IMR-90 (cell line): ENCODE data around the gene UNC5B. TPM values are rescaled to one million over a fixed set of nuclear protein-coding genes. Genes with fewer than 3 reads are reported as not detected.

Experiments used
- ATAC-seq: fragments of 200-7000 bp; cut with Tn5 transposase; 2 replicates; pipeline ENCODE4 v1.9.1; 2020; ENCODE audit warnings: low read depth, mild to moderate bottlenecking, moderate library complexity
- BruUV-seq: library from RNA; stranded (reverse); fragments of 400-500 nt; replicated peaks from 2 replicates; lab custom pipeline; 2021; lab: Mats Ljungman, UMichigan
- CTCF ChIA-PET: fragments of 300-600 bp; formaldehyde crosslinking; extraction: SDS; loops from one replicate; lab custom pipeline; 2021; ENCODE audit warnings: antibody characterized with exemption; lab: Yijun Ruan, JAX
- POLR2A ChIA-PET: fragments of 300-600 bp; sonication (Branson Sonifier 250); formaldehyde crosslinking; loops from one replicate; lab custom pipeline; 2022; ENCODE audit warnings: antibody characterized with exemption; ENCODE audit not compliant: unreplicated experiment; lab: Charles Lee
- DNase-seq: peaks from one replicate; pipeline ENCODE4 v3.0.0; 2013
- H2AFZ ChIP-seq: replicated peaks from 2 replicates; pipeline ENCODE3; 2013; ENCODE audit warnings: low read length, mild to moderate bottlenecking; ENCODE audit not compliant: poor library complexity
- H2AK5ac ChIP-seq: 2 replicates; pipeline ENCODE4 v1.6.1; 2013; ENCODE audit warnings: low read depth, low read length, inconsistent platforms
- H2AK9ac ChIP-seq: replicated peaks from 2 replicates; pipeline ENCODE3; 2013; ENCODE audit warnings: mild to moderate bottlenecking, low read depth, low read length, moderate library complexity; ENCODE audit not compliant: poor library complexity
- H2BK120ac ChIP-seq: 2 replicates; pipeline ENCODE4 v1.6.1; 2013; ENCODE audit warnings: low read depth, low read length, inconsistent platforms
- H2BK15ac ChIP-seq: 3 replicates; pipeline ENCODE4 v1.6.1; 2013; ENCODE audit warnings: low read depth, low read length, inconsistent platforms
- H2BK20ac ChIP-seq: 2 replicates; pipeline ENCODE4 v1.6.1; 2013; ENCODE audit warnings: low read depth, mild to moderate bottlenecking, inconsistent platforms, low read length, moderate library complexity
- H2BK5ac ChIP-seq: 2 replicates; pipeline ENCODE4 v1.6.1; 2013; ENCODE audit warnings: mild to moderate bottlenecking, low read depth, low read length, inconsistent platforms; ENCODE audit not compliant: poor library complexity, severe bottlenecking
- H3K14ac ChIP-seq: replicated peaks from 2 replicates; pipeline ENCODE4 v1.6.1; 2013; ENCODE audit warnings: low read depth, low read length, inconsistent platforms
- H3K18ac ChIP-seq: 2 replicates; pipeline ENCODE4 v1.6.1; 2013; ENCODE audit warnings: low read depth, low read length, control low read depth
- H3K23ac ChIP-seq: 2 replicates; pipeline ENCODE4 v1.6.1; 2013; ENCODE audit warnings: low read depth, low read length, inconsistent platforms
- H3K27ac ChIP-seq: 2 replicates; pipeline ENCODE4 v1.5.1; 2013; ENCODE audit warnings: mild to moderate bottlenecking, control low read depth, low read length; ENCODE audit not compliant: insufficient read depth
- H3K27me3 ChIP-seq: 2 replicates; pipeline ENCODE4 v1.6.1; 2013; ENCODE audit warnings: low read length; ENCODE audit not compliant: control insufficient read depth, insufficient read depth
- H3K36me3 ChIP-seq: 2 replicates; pipeline ENCODE4 v1.6.1; 2013; ENCODE audit warnings: low read length, mixed read lengths; ENCODE audit not compliant: control insufficient read depth, insufficient read depth
- H3K4ac ChIP-seq: 2 replicates; pipeline ENCODE4 v1.6.1; 2013; ENCODE audit warnings: low read depth, low read length, inconsistent platforms
- H3K4me1 ChIP-seq: 2 replicates; pipeline ENCODE4 v1.6.1; 2013; ENCODE audit warnings: low read length, mixed read lengths; ENCODE audit not compliant: control insufficient read depth, insufficient read depth
- H3K4me2 ChIP-seq: 2 replicates; pipeline ENCODE4 v1.6.1; 2013; ENCODE audit warnings: low read depth, mild to moderate bottlenecking, control low read depth, low read length, moderate library complexity
- H3K4me3 ChIP-seq: 2 replicates; pipeline ENCODE4 v1.5.1; 2013; ENCODE audit warnings: low read depth, mild to moderate bottlenecking, control low read depth, low read length, moderate library complexity; ENCODE audit not compliant: insufficient read depth
- H3K56ac ChIP-seq: 2 replicates; pipeline ENCODE4 v1.6.1; 2013; ENCODE audit warnings: low read length, inconsistent platforms; ENCODE audit not compliant: insufficient read depth; ENCODE audit errors: extremely low read depth
- H3K79me1 ChIP-seq, 2 experiments: 2 replicates each; pipeline ENCODE4 v1.6.1; 2013; ENCODE audit warnings: low read length in 2 of 2, inconsistent platforms in 1 of 2, low read depth in 1 of 2
- H3K9ac ChIP-seq: 2 replicates; pipeline ENCODE4 v1.6.1; 2013; ENCODE audit warnings: low read depth, low read length, control low read depth
- H3K9me1 ChIP-seq: 2 replicates; pipeline ENCODE4 v1.6.1; 2013; ENCODE audit warnings: low read length, inconsistent platforms; ENCODE audit not compliant: insufficient read depth
- H3K9me3 ChIP-seq: 2 replicates; pipeline ENCODE4 v1.6.1; 2013; ENCODE audit warnings: low read length; ENCODE audit not compliant: control insufficient read depth, insufficient read depth
- H4K20me1 ChIP-seq: 2 replicates; pipeline ENCODE4 v1.6.1; 2013; ENCODE audit warnings: low read length, inconsistent platforms; ENCODE audit not compliant: insufficient read depth
- H4K5ac ChIP-seq: 2 replicates; pipeline ENCODE4 v1.6.1; 2013; ENCODE audit warnings: mild to moderate bottlenecking, low read depth, low read length, control low read depth
- H4K8ac ChIP-seq, 2 experiments: 2 replicates each; pipeline ENCODE4 v1.6.1; 2013; ENCODE audit warnings: low read depth in 2 of 2, low read length in 2 of 2, control low read depth in 1 of 2, inconsistent platforms in 1 of 2
- H4K91ac ChIP-seq: 2 replicates; pipeline ENCODE4 v1.6.1; 2013; ENCODE audit warnings: low read depth, low read length, inconsistent platforms; ENCODE audit not compliant: insufficient read depth
- ELK1 ChIP-seq: fragments of 150-350 bp; IDR thresholded peaks from 2 replicates; pipeline ENCODE4 v1.6.1; 2016; ENCODE audit warnings: low read depth, mild to moderate bottlenecking, low read length, moderate library complexity, borderline replicate concordance
- MAFK ChIP-seq: IDR thresholded peaks from 2 replicates; pipeline ENCODE4 v1.6.1; 2012; ENCODE audit warnings: low read depth, low read length, improper control_type of control experiment
- MAZ ChIP-seq: IDR thresholded peaks from 2 replicates; pipeline ENCODE4 v1.6.1; 2012; ENCODE audit warnings: low read depth, mild to moderate bottlenecking, low read length, improper control_type of control experiment, moderate library complexity, borderline replicate concordance
- POLR2A ChIP-seq: IDR thresholded peaks from 2 replicates; pipeline ENCODE4 v1.6.1; 2012; ENCODE audit warnings: mild to moderate bottlenecking, low read depth, low read length
- RAD21 ChIP-seq: IDR thresholded peaks from 2 replicates; pipeline ENCODE4 v1.6.1; 2012; ENCODE audit warnings: low read length, improper control_type of control experiment
- USF2 ChIP-seq: fragments of 150-350 bp; IDR thresholded peaks from 2 replicates; pipeline ENCODE4 v1.6.1; 2017; ENCODE audit warnings: mild to moderate bottlenecking, antibody characterized with exemption, low read length, low read depth
- WGBS, 2 experiments: methylation state at CpG; one replicate each; pipeline versions ENCODE4 v1.1.5 to v1.1.7; 2013; ENCODE audit warnings: missing lambda C conversion rate in 2 of 2; ENCODE audit not compliant: insufficient read length in 1 of 2; ENCODE audit errors: extremely low coverage in 2 of 2; 5-methylcytosine and 5-hydroxymethylcytosine counted together
- dilution Hi-C: fragments of 300-500 bp; cut with HindIII; formaldehyde crosslinking; loops from one replicate; pipeline ENCODE4 v1.14.3; 2018; ENCODE audit warnings: low sequenced_read_pairs; ENCODE audit not compliant: unreplicated experiment
- in situ Hi-C: fragments of 300-500 bp; cut with MboI; formaldehyde crosslinking; loops from 3 replicates; pipeline ENCODE4 v1.14.3; 2019; ENCODE audit warnings: low sequenced_read_pairs, inconsistent platforms, mixed read lengths
- intact Hi-C: fragments of 100-400 bp; cut with micrococcal nuclease; formaldehyde crosslinking; loops from 2 replicates; pipeline ENCODE4 v1.10.0; 2022
- polyA plus RNA-seq, 3 experiments: library from polyadenylated mRNA; depleted of rRNA; stranded (reverse); fragments of >200 nt; gene quantifications; 2 replicates each; pipeline ENCODE4 v1.2.3, GENCODE V29; 2012; ENCODE audit warnings: low replicate concordance in 1 of 3
- total RNA-seq: library from RNA; depleted of rRNA; stranded (reverse); fragments of >200 nt; gene quantifications from 2 replicates; pipeline ENCODE4 v1.2.3, GENCODE V29; 2012

UNC5B gene
- total and polyA plus RNA-seq, 2 of the 4 experiments (the other 2 are of a cell fraction), result 1.6 to 4.2 TPM

- WGBS, 2 experiments, result 89% methylated on average over 3 of the region's 7 CpGs; no CpG with 5 or more reads in 1 of the 2 experiments
- peak overlapping the region; percentile 33 for H3K4ac ChIP-seq
- H3K4me1 ChIP-seq, result peaks cover 18% of the 10 kb centered on the region
- H2AK5ac ChIP-seq, result peak overlapping the region; percentile 50; the same call in 1 of the 2 replicates
- no peak overlapping the region for H4K8ac ChIP-seq
- H4K20me1 ChIP-seq, result peaks cover 24% of the 10 kb centered on the region; the same call in 1 of the 2 replicates
- peaks cover 19% of the 10 kb centered on the region for H3K27me3 ChIP-seq
- in situ Hi-C loops (loop anchor here (5.0 kb wide), 1 partner anchor 52 kb away; no protein-coding TSS in a partner anchor), dilution Hi-C loops (no loop called here), intact Hi-C loops (loop anchor here (10.0 kb wide), 1 partner anchor 400 kb away; the partner anchor contains the start of gene SGPL1)
- H4K5ac ChIP-seq, result no peak overlapping the region
- CTCF ChIA-PET, result interaction anchor here (0.6 kb wide), 1 partner anchor 545 kb away, joined by 3 read pairs; no protein-coding TSS in a partner anchor
- H2BK5ac ChIP-seq, result no peak overlapping the region
- no peaks in the 10 kb centered on the region for H3K36me3 ChIP-seq
- H2BK15ac ChIP-seq, result no peak overlapping the region; the same call in 2 of the 3 replicates
- no peak overlapping the region for H2BK20ac ChIP-seq
- H3K14ac ChIP-seq, result 0 out of 2 replicates have a peak overlapping the region, but pooled peaks have one; percentile 13
- ATAC-seq (no peak), DNase-seq (no peak)
- peak overlapping the region; percentile 32; the same call in 1 of the 2 replicates for H2BK120ac ChIP-seq
- no peak overlapping the region for H3K27ac ChIP-seq
- no peak overlapping the region for H3K23ac ChIP-seq
- no peak overlapping the region for H3K9ac ChIP-seq
- POLR2A ChIA-PET, result no interaction called here
- peaks cover 18 to 38% of the 10 kb centered on the region in 2 experiments; a peak in 3 of 4 replicates for H3K79me1 ChIP-seq
- H3K18ac ChIP-seq, result no peak overlapping the region
- H3K9me3 ChIP-seq, result no peaks in the 10 kb centered on the region
- peak overlapping the region; percentile 95; the same call in 1 of the 2 replicates for H3K4me2 ChIP-seq
- TF ChIP-seq MAFK (no peak), POLR2A (no peak), MAZ (no peak), USF2 (no peak), ELK1 (no peak), RAD21 (no peak)
- H2AK9ac ChIP-seq, result no peak overlapping the region
- no peak overlapping the region for H4K91ac ChIP-seq
- no peak overlapping the region for H3K4me3 ChIP-seq
- BruUV-seq, result no TSS peak
- H3K9me1 ChIP-seq, result 0 out of 2 replicates have a peak, but pooled peaks cover 9% of the 10 kb centered on the region
- no peak overlapping the region for H2AFZ ChIP-seq
- H3K56ac ChIP-seq, result no peak overlapping the region
Observed at GRCh38 chr10:71214641-71215559, 2.5 kb downstream of the UNC5B start.
